Measurements from ENCODE around the gene SH3D21. TPM values are rescaled to one million over a fixed set of nuclear protein-coding genes. Genes with fewer than 3 reads are reported as not detected.

Gene SH3D21
- total RNA-seq, 1 experiment from 2014 or later: 18.3 TPM

DNA sequence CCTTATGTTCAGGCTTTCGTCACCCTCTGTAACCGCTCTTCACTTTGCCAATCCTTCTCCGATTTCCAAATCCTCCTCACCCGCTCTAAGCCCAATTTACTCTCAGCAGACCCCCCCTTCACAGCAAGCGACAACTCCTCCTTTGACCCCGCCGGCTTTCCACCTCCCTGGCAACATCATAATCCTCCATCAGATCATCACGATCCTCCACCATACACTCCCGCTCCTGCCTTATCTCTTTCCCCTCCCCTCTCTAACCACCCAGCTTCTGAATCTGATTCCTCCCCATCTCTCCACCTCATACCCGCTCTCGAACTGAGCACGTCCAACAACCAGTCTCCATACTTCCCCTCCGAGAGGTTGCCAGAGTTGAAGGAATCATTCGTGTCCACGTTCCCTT, 24.8 kb downstream of the SH3D21 start:
- Mint-ChIP-seq H3K4me3 (no peak overlapping the region), H3K27ac (no peak overlapping the region; a peak in 1 of 7 replicates)
- H2AFZ ChIP-seq (ENCODE audit: low read length): no peak overlapping the region

More for the DNA sequence above, 24.8 kb downstream of the SH3D21 start:
- H3K27me3 Mint-ChIP-seq (ENCODE audit: low read depth): peaks cover 32% of the 10 kb centered on the region
- H3K18ac ChIP-seq (ENCODE audit: insufficient read length, low read depth, low read length): no peak overlapping the region
- H3K79me2 ChIP-seq (ENCODE audit: insufficient read depth, low read length): no peaks in the 10 kb centered on the region
- WGBS (ENCODE audit: extremely low coverage, insufficient read length, low lambda C conversion rate): 100% methylated on average over 1 of the region's 15 CpGs
- no peaks in the 10 kb centered on the region for H3K79me1 ChIP-seq (ENCODE audit: insufficient read depth, low read depth, low read length, poor library complexity, severe bottlenecking)
- no peak overlapping the region for H3T11ph ChIP-seq (ENCODE audit: low read length)
- H3K27ac ChIP-seq (ENCODE audit: insufficient read length, low read depth, low read length): no peak overlapping the region
- TF ChIP-seq, protein P1, sequence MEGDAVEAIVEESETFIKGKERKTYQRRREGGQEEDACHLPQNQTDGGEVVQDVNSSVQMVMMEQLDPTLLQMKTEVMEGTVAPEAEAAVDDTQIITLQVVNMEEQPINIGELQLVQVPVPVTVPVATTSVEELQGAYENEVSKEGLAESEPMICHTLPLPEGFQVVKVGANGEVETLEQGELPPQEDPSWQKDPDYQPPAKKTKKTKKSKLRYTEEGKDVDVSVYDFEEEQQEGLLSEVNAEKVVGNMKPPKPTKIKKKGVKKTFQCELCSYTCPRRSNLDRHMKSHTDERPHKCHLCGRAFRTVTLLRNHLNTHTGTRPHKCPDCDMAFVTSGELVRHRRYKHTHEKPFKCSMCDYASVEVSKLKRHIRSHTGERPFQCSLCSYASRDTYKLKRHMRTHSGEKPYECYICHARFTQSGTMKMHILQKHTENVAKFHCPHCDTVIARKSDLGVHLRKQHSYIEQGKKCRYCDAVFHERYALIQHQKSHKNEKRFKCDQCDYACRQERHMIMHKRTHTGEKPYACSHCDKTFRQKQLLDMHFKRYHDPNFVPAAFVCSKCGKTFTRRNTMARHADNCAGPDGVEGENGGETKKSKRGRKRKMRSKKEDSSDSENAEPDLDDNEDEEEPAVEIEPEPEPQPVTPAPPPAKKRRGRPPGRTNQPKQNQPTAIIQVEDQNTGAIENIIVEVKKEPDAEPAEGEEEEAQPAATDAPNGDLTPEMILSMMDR (conservative IDR thresholded peaks at IDR 0.05): no peak
- H3K27me3 ChIP-seq (ENCODE audit: insufficient read depth, low read length): no peaks in the 10 kb centered on the region
- H2BK20ac ChIP-seq (ENCODE audit: low read depth, low read length, poor library complexity, severe bottlenecking): no peak overlapping the region
- H3K23me2 ChIP-seq (ENCODE audit: insufficient read length, low read depth, low read length, poor library complexity, severe bottlenecking): no peaks in the 10 kb centered on the region
- no peak overlapping the region for H4K91ac ChIP-seq (ENCODE audit: insufficient read length, low read depth, low read length)
- H2AK5ac ChIP-seq (ENCODE audit: insufficient read length, low read length): no peak overlapping the region
- H3K9me3 Mint-ChIP-seq: no peaks in the 10 kb centered on the region
- no peak overlapping the region for H4K8ac ChIP-seq (replicated peaks; ENCODE audit: insufficient read length, low read depth, low read length)
- H4K5ac ChIP-seq (ENCODE audit: insufficient read length, low read depth, low read length): no peak overlapping the region
- H3K4ac ChIP-seq (ENCODE audit: low read depth, low read length): no peak overlapping the region
- H3K56ac ChIP-seq (ENCODE audit: insufficient read length, low read depth, low read length): no peak overlapping the region
- H2BK5ac ChIP-seq (ENCODE audit: insufficient read length, low read length): no peak overlapping the region
- H3K14ac ChIP-seq (ENCODE audit: insufficient read depth, low read length): no peak overlapping the region
- no peak for DNase-seq
- H3K4me1 ChIP-seq (ENCODE audit: insufficient read depth, low read length): no peaks in the 10 kb centered on the region
- no peak overlapping the region for H3K4me2 ChIP-seq (ENCODE audit: insufficient read depth, insufficient read length, low read length)
- no peak overlapping the region for H2BK120ac ChIP-seq (ENCODE audit: low read depth, low read length, poor library complexity, severe bottlenecking)
- no peak overlapping the region for H3K9ac ChIP-seq (ENCODE audit: extremely low read depth, insufficient read length, low read length)
- H3K36me3 Mint-ChIP-seq (ENCODE audit: insufficient read depth in 1 of 3, low read depth in 3 of 3): peaks cover 0 to under 1% (median 0%) of the 10 kb centered on the region in 3 experiments; a peak in 1 of 7 replicates
- no peak overlapping the region for H3K23ac ChIP-seq (ENCODE audit: insufficient read length, low read depth, low read length)
- H2BK12ac ChIP-seq (ENCODE audit: insufficient read length, low read depth, low read length): no peak overlapping the region
- no peaks in the 10 kb centered on the region for H3K9me3 ChIP-seq (ENCODE audit: control insufficient read depth, low read depth, low read length)
- H2BK15ac ChIP-seq (ENCODE audit: low read depth, low read length): no peak overlapping the region
- H3K4me1 Mint-ChIP-seq: peaks cover 5 to 6% of the 10 kb centered on the region in 2 experiments
- peaks cover 5% of the 10 kb centered on the region for H4K20me1 ChIP-seq (ENCODE audit: control insufficient read depth, insufficient read depth, insufficient read length)

Measured in H9 (cell line).